Skin epidermis (tissue), 12 donors: ENCODE results near the gene CLEC11A.
"Not testable (repeated sequence)": the region's sequence is repeated elsewhere in the genome, so short reads cannot be mapped to it uniquely, and the experiment has no call there.

Source experiments
- H3K27ac ChIP-seq, 21 experiments: fragments of 200-600 bp; sonication (generic) in 11 of 21; one replicate each; pipeline ENCODE4 v1.5.0; 2020; ENCODE audit warnings: mild to moderate bottlenecking in 3 of 21, inconsistent platforms in 2 of 21, moderate library complexity in 2 of 21
- H3K4me3 ChIP-seq, 7 experiments: fragments of 200-600 bp; sonication (generic) in 2 of 7; one replicate each; pipeline ENCODE4 v1.5.0; 2020; ENCODE audit warnings: inconsistent platforms in 2 of 7, mild to moderate bottlenecking in 2 of 7, moderate library complexity in 1 of 7

CLEC11A gene

DNA sequence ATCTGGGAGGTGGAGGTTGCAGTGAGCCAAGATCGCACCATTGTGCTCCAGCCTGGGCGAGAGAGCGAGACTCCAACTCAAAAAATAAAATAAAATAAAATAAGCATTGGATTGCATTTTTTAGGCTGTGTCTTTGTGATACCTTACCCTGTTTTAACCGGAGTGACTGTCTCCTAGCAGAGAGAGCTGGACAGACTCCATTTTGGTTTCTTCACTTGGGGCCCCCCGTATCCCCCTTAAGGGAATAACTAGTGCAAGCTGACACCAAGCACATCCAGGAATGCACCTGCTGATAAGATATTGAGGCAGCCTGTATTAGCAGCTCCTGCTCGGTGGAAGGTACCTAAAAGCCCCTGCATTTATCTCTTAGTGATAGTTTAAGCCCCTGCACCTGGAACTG lies 26.3 kb downstream of the CLEC11A start:
- Histone ChIP-seq H3K4me3 (no peak overlapping the region), H3K27ac (no peak overlapping the region)

DNA sequence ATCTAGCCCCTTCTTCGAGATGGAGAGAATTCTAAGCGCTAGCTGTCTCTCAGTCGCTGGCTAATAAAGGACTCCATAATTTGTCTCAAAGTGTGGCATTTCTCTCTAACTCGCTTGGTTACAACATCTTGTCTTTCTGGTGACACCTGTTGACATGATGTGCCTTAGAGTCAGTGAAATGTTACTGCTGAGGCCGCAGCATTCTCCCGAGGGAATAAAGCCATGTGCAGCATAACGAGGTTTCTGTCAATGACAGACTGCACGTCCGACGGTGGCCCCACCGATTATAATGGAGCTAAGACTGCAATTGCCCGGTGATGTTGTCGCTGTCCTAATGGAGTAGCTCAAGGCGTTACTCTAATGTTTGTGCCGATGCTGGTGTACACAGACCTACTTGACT lies 26.8 kb downstream of the CLEC11A start:
- Histone ChIP-seq H3K27ac (no peak overlapping the region), H3K4me3 (no peak overlapping the region)

GRCh38 chr19:50753879-50754278 lies 30.7 kb downstream of the CLEC11A start:
- H3K4me3 ChIP-seq = no peak overlapping the region

DNA sequence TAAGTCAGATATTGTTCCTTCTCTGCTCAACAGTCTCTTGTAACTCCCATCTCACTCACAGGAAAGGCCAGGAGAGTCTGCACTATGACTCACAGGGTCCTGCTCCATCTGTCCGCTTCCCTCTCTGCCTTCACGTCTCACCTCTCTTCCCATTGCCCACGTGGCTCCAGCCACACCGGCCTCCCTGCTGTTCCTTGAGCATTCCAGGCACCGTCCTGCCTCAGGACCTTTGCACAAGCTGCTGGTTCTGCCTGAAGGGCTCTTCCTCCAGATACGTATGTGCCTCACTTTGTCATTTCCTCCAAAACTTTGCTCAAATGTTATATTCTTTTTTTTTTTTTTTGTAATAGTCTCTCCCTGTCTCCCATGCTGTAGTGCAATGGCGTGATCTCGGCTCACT lies 33.1 kb downstream of the CLEC11A start:
- not testable (repeated sequence) for H3K27ac ChIP-seq, H3K4me3 ChIP-seq

More at GRCh38 chr19:50753879-50754278, 30.7 kb downstream of the CLEC11A start:
- no peak overlapping the region for H3K27ac ChIP-seq

DNA sequence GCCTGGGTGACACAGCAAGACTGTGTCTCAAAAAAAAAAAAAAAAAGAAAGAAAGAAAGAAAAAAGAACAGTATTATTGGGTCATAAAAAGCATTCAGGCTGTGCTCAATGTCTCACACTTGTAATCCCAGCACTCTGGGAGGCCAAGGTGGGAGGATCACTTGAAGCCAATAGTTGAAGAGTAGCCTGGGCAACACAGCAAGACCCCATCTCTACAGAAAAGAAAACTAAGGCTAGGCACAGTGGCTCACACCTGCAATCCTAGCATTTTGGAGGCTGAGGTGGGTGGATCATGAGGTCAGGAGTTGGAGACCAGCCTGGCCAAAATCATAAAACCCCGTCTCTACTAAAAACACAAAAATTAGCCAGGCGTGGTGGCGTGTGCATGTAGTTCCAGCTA lies 34.5 kb downstream of the CLEC11A start:
- H3K27ac ChIP-seq, H3K4me3 ChIP-seq: not testable (repeated sequence)

GRCh38 chr19:50759076-50759475 lies 35.9 kb downstream of the CLEC11A start:
- H3K4me3 ChIP-seq, H3K27ac ChIP-seq: not testable (repeated sequence)

GRCh38 chr19:50759886-50760285 lies 36.7 kb downstream of the CLEC11A start:
- Histone ChIP-seq H3K27ac (no peak overlapping the region), H3K4me3 (no peak overlapping the region)

DNA sequence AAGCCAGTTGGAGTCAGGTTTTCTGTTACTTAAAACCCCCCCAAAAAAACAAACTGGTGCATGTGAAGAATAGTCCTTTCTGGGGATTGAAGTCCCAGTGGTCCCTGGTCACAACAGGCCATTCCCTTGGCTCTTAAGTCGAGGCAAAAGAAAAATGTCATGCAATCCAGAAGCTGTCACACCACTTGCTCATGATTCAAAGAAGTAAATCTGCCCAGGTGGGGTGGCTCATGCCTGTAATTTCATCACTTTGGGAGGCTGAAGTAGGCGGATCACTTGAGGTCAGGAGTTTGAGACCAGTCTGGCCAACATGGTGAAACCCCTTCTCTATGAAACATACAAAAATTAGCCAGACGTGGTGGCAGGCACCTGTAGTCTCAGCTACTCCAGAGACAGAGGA lies 38.3 kb downstream of the CLEC11A start:
- not testable (repeated sequence) for H3K4me3 ChIP-seq, H3K27ac ChIP-seq

DNA sequence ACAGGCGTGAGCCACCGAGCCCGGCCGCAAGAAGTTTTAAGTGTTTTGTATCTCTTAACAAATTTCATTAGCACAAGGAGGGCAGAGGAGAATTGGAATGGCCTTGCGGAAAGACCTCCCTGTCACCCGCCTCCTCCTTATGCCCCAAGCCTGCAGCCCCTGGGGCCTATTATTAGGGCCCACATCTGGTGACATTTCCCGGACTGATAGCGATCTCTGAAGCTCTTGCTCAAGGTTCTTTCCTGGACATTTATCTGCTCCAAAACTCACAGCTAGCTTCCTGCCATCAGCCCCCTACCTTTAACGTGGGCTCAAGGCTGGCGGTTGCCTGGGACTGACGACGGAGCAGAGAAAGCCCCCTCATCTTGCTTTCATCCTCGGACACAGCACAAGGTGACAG lies 40.4 kb downstream of the CLEC11A start:
- not testable (repeated sequence) for H3K4me3 ChIP-seq, H3K27ac ChIP-seq

DNA sequence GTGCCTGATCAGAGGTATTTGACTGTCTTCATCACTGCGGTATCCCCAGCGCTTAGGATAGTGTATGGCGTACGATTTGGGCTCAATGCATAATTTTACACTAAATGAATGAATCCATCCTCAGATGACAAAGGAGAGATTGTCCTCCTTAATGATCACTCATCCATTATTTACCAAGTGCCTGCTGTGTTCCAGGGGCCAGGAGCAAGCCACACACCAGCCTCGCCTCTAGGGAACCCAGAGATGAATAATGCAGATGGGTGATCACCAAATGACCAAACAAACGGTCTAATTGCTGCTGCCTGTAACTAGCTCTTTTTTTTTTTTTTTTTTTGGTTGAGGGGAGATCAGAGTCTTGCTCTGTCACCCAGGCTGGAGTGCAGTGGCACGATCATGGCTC lies 41.2 kb downstream of the CLEC11A start:
- Histone ChIP-seq H3K4me3 (no peak overlapping the region), H3K27ac (no peak overlapping the region)

DNA sequence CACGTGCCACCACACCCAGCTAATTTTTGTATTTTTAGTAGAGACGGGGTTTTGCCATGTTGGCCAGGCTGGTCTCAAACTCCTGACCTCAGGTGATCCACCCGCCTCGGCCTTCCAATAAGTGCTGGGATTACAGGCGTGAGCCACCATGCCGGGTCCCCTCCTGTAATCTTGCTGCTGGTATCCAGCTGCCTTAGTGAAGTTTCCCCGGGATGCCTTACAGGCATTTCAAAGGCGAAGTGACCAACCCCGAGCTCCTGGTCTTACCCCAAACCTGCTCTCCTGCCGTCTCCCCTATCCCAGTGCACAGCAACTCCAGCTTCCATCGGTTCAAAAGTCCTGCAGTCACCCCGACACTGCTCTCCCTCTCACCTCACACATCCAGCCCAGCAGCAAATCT lies 43.6 kb downstream of the CLEC11A start:
- not testable (repeated sequence) for H3K27ac ChIP-seq, H3K4me3 ChIP-seq

GRCh38 chr19:50767263-50767662 lies 44.1 kb downstream of the CLEC11A start:
- not testable (repeated sequence) for H3K27ac ChIP-seq, H3K4me3 ChIP-seq

DNA sequence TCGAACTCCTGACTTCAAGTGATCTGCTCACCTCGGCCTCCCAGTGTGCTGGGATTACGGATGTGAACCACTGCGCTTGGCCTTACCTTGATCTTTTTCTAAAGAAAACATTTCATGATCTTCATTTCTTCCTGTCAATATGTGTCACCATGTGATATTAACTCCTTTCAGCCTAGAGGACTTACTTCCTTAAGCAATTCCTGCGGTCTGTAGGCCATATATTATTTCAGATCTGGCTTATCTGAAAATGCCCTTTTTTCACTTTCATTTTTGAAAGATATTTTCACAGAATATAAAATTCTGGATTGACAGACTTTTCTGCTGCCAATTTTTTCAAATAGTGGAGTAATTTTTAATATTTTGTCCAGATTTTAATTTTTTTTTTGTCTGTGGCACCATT lies 45.1 kb downstream of the CLEC11A start:
- no peak overlapping the region for H3K4me3 ChIP-seq
- H3K27ac ChIP-seq = no peak overlapping the region

DNA sequence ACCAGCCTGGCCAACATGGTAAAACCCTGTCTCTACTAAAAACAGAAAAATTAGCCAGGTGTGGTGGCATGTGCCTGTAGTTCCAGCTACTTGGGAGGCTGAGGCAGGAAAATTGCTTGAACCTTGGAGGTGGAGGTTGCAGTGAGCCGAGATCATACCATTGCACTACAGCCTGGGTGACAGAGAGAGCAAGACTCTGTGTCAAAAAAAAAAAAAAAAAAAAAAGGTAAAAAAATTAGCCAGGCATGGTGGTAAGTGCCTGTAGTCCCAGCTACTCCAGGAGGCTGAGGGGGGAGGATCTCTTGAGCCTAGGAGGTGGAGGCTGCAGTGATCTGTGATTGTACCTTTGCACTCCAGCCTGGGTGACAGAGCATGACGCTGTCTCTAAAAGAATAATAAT lies 47.0 kb downstream of the CLEC11A start, which contains the start of gene GPR32:
Gene GPR32, plus strand, starts transcription at position 301 of the 400 bp plus-strand sequence. CDS start 137 bp downstream, outside the sequence.
- not testable (repeated sequence) for H3K4me3 ChIP-seq, H3K27ac ChIP-seq

DNA sequence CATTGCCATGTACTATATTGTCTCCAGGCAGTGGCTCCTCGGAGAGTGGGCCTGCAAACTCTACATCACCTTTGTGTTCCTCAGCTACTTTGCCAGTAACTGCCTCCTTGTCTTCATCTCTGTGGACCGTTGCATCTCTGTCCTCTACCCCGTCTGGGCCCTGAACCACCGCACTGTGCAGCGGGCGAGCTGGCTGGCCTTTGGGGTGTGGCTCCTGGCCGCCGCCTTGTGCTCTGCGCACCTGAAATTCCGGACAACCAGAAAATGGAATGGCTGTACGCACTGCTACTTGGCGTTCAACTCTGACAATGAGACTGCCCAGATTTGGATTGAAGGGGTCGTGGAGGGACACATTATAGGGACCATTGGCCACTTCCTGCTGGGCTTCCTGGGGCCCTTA lies 47.7 kb downstream of the CLEC11A start:
- H3K27ac ChIP-seq = no peak overlapping the region
- H3K4me3 ChIP-seq = no peak overlapping the region

GRCh38 chr19:50772476-50772875 lies 49.3 kb downstream of the CLEC11A start:
- H3K4me3 ChIP-seq = no peak overlapping the region
- no peak overlapping the region for H3K27ac ChIP-seq

DNA sequence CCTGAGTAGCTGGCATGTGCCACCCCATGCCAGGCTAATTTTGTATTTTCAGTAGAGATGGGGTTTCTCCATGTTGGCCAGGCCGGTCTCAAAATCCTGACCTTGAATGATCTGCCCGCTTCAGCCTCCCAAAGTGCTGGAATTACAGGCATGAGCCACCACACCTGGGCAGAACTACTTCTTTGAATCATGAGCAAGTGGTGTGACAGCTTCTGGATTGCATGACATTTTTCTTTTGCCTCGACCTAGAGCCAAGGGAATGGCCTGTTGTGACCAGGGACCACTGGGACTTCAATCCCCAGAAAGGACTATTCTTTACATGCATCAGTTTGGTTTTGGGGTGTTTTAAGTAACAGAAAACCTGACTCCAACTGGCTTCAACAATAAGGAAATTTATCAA lies 49.7 kb downstream of the CLEC11A start:
- H3K4me3 ChIP-seq, H3K27ac ChIP-seq: not testable (repeated sequence)

- H3K4me3 ChIP-seq, H3K27ac ChIP-seq: not testable (repeated sequence)
Measured at GRCh38 chr19:50773454-50773853, 50.3 kb downstream of the CLEC11A start.
